Smooth muscle cell of the brain vasculature (primary cell): Measurements from ENCODE around the gene C11orf71.

Experiments
- DNase-seq: peaks from one replicate; pipeline ENCODE4 v3.0.0-alpha.2; 2012; ENCODE audit warnings: low read depth, low spot score

Gene C11orf71, protein sequence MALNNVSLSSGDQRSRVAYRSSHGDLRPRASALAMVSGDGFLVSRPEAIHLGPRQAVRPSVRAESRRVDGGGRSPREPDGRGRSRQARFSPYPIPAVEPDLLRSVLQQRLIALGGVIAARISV

DNA sequence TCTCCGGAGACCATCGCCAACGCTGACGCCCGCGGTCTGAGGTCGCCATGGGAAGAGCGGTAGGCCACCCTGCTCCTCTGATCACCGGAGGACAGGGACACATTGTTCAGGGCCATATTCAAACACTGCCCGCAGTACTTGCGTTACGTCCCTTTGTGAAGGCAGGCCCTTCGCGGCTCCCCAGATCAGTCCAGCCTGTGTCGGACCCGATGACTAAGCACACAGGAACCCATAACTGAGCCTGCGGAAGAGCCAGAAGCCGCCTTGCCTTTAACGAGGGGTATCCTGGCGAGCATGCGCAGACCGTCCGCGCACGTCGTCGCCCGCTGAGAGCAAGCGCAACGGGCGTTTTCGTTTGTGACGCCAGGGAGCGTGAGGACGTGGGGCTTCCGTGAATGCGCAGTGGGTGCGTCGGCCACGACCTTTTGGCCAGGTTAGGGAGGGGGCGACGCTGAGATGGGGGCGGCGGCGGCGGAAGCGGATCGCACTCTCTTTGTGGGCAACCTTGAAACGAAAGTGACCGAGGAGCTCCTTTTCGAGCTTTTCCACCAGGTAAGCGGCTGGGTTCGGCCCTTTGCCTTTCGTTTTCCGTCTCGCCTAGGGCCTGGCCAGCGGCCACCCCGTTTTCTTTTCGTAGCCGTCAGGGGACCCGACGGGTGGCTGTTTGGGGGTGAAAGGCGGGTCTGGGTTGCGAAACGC, at the start of gene C11orf71, which contains the start of gene RBM7:
TSS of gene C11orf71 (minus strand) at position 296 of the 699 bp plus-strand sequence. CDS start at position 116, 180 bp downstream.
TSS of gene RBM7 (plus strand) at position 451 of the 699 bp plus-strand sequence. CDS start at position 457, 6 bp downstream.
- DNase-seq: peak; percentile 94

DNA sequence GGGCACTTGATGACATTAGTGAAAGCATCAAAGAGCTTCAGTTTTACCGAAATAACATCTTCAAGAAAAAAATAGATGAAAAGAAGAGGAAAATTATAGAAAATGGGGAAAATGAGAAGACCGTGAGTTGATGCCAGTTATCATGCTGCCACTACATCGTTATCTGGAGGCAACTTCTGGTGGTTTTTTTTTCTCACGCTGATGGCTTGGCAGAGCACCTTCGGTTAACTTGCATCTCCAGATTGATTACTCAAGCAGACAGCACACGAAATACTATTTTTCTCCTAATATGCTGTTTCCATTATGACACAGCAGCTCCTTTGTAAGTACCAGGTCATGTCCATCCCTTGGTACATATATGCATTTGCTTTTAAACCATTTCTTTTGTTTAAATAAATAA, 49.5 kb upstream of the C11orf71 start:
- DNase-seq: no peak

DNA sequence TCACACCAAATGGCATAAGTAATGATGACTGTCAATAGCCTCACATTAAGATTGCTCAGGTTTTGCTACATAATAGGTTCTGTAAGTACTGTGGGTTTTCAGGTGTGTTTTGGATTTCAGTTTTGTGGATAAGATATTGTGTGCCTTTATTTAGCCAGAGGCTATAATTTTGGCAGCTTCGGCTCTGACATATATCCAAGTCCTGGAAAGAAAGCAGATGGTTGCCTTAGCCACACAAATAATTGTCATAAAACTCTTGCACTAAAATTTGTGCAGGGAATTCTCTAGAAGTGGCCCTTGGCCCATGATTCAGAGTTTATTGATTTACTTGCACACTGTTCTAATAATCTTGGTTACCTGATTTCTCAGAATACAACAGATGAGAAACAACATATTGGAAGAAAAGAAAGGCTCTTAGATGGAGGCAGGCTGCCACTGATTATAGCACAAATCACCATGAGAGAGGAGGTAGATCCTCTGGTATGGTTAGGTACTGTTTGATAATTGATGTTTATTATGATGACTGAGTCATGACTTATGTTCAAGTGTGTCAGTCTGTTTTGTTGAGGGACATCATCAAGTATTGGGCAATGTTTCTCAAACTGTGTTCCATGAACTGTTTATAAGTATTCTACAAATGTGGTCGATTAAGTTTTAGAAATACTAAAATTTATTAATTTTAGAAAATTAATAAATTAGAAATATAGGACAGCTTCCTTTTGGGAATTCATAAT, 48.6 kb upstream of the C11orf71 start:
- DNase-seq: no peak

DNA sequence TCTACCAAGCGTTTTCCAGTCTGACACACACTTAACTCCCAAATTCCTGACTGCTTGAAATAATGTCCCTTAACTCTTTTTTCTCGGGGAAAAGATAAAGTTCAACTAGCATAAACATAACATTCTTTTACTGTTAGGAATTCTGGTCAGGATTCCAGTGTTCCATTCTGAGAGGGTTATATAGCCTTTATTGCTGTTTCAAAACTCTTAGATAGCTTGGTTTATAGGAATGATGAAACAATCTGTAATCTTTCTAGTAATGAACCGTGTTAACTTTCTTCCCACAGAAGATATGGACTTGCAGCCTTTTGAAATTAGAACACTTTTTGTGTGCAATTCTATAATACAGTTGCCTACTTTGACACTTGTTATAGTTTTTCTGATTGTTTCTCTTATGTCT, 47.6 kb upstream of the C11orf71 start:
- DNase-seq: no peak

DNA sequence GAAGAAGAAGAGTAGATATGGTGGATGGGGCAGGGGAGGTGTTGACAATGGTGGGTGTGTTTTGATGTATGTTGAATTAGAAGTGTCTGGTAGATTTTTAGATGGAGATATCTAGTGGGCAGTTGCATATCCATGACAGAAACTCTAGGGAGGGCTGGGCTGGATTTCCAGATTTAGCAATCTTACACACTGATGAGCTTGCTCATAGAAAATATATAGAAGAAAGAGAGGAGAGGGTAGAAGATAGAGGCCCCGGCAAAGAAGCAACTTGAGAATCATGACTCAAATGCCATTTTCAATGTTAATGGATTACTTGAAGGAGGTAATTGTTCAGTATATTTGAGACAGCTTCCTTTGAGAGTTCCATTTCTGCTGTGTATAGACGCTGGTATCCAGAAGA, 47.1 kb upstream of the C11orf71 start:
- no peak for DNase-seq

DNA sequence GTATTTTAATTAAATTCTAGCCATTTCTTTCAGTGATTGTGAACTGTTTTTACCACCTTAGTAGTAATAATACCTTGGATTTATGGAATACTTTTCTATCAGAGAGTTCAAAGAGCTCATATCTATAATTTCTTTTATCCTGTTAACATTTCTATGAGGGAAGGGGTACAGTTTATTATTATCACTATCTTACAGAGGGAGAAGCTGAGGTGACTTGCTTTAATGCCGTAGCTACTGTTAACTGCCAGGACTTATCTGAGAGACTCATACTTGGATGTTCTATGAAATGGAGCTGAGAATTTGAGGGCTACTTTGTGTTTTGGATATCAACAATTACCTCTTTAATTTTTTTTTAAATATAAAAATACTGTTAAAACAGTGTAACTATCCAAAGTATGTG, 42.2 kb upstream of the C11orf71 start:
- DNase-seq: no peak

DNA sequence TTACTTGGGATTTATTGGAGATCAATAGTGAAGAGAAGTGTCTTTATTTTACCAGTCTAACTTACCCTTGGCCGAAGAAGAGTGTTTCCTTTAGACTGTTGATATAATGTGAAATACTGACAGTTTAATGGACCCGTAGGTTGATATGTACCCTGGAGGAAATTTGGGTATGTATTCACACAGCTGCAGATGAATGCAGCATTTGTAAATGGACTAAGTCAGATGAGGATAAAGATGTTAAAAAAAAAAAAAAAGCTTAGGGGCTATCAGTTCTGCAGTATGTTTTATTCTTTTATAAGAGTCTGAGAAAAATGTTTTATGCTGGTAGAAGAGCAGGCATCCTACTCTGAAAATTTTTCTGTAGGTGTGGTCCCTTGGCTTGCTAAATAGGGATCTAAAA, 41.6 kb upstream of the C11orf71 start:
- no peak for DNase-seq

DNA sequence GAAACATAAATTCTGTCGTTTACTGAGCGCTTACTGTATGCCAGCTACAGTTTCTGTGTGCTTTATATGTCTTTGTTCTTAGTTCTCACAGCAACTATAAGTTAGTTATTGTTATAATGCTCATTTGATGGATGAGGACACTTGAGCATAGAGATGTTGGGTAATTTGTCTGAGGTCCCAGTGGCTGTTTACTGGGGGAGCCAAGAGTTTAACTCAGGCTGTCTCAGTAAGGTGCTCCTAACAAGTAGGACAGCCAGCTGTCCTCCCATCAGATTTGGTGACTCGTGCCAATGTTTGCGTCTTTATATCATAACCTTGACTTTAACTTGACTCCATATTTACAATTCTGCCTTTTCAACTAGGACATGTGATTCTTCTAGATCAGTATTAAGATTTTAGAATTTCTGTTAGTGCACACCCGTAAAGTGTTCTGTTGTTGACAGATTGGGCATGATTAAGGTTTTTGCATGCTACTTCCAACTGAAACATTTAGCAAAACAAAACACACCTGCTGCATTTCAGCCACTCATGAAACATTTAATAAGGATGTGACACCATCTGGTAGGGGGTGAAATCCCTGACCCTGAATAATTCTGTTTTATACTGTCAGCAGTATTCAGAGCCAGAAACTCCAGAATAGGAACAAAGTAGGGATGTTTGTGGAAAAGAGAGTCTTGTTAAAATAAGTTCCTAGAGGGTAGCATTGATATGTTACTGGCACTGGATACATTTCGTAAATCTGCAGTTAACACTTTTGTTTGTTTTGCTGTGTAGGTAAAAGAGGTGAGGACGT, 40.9 kb upstream of the C11orf71 start:
- no peak for DNase-seq

DNA sequence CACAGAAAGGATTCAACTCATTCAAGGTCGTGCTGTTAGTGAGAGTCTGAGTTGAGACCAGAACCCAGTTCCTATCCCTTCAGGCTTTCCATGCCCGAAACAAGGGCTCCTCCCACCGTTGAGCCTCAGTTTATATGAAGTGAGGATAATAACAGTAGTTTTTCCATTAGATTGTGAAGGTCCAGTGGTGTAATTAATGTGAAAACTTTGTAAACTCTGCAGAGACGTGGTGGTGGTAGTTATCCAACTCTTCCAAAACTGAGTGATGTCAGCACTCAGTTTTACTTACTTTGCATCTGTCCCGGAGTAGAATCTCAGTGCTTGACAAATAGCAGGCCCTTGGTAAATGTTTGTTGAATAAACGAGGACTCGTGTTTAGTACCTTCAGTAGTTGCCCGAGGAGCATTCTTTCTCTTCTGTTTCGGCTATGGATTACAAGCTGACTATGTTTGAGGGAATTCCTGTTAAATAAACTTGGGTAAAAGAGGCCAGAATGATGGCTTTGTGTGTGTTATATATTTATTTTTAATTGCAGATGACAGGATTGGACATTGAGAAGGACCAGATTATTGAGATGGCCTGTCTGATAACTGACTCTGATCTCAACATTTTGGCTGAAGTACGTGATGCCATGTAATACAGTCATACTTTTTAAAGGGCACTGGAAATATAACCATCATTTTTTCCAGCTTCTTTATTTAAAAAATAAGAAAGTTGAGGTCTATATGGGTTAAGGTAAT, 40.0 kb upstream of the C11orf71 start:
- DNase-seq: no peak

DNA sequence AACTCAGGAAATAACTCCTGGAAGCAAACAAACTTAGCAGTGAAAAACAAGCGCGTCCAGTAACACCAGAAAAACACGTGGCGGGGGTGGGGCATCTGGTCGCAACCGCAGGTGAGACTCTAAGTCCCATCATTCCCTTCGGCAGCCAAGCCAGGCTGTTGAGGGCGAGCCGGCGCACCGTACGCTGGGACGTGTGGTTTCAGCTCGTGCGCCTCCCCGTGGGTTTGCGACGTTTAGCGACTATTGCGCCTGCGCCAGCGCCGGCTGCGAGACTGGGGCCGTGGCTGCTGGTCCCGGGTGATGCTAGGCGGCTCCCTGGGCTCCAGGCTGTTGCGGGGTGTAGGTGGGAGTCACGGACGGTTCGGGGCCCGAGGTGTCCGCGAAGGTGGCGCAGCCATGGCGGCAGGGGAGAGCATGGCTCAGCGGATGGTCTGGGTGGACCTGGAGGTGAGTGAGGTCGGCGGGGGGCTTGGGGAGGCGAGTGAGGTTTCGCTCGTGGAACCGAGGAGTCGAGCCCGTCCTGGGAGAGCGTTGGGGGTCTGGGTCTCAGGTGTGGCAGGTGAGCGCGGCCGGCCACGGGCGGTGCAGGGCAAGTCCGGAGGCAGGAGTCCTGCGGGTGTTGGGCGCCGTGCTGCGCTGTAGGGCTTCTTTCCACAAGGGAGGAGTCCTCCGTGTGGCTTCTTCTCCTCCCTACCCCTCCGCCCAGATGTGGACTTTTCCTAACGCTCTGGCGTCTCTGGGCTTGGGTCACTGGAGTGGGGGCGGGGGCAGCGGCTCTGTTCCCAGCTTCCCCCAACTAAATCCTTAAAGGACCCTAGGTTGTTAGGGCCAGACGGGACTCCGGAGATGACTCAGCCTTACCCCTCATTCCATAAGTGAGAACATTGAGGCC, 39.2 kb upstream of the C11orf71 start, which contains the start of gene REXO2:
TSS of gene REXO2 (plus strand) at position 239 of the 892 bp plus-strand sequence. CDS start at position 301, 62 bp downstream.
- DNase-seq: peak; percentile 77

DNA sequence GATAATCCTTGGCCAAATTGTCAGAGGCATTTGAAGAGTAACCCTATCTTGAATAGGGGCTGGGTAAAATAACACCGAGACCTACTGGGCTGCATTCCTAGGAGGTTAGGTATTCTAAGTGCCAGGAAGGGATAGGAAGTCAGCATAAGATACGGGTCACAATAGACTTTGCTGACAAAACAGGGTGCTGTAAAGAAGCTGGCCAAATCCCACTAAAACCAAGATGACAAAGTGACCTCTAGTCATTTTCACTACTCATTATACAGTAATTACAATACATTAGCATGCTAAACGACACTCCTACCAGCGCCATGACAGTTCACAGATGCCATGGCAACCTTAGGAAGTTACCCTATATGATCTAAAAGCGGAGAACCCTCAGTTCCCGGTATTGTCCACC, 38.0 kb upstream of the C11orf71 start:
- DNase-seq: no peak

DNA sequence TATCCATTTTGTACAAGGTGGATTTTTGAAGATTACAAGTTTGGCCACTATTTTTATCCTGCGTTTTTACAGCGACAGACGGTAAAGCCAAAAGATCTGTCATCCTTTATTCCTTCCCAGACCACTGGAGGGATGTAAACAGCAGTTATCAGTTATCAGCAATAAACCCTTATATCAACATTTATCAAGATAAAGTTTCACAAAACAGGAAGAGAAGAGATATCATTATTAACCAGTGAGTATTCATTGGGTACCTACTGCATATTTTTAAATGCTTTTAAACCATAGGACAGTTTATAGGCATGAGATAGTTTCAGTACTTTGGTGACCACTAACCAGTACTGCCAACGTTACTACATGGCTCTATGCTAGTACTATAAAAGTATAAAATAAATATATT, 33.1 kb upstream of the C11orf71 start:
- DNase-seq: no peak

DNA sequence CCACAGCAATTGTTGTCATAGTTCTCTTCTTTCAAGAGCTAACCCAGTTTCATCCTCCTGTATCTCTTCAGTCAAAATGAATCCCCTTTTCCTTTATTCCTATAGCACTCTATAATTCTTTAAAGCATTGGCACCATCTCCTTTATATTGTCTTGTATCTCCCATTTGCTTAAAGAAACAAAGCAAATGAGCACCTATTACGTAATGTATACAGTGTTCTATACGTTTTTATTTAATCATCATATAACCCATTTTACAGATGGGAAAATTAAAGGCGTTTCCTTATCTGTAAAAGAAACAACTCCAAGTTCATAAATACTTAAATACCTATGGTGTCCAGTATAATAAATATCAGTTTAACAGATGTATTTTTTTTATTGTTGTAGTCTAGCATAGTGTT, 32.6 kb upstream of the C11orf71 start:
- no peak for DNase-seq

DNA sequence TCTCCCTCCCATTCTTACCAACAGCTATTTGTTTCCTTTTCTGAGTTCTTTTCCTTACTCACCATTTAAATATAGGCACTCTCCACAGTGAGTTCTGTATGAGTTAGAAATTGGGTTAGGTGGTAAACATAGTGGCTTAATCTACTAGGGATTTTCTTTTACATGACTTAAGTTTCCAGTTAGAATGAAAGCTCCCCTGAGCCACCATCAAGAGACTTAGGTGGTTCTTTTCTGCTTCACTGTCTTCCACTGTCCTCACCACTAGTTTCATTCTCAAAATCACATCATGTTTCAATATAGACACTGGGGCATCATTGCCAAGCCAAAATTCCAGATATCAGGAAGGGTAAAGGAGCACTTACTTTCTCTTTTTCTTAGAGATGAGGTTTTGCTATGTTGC, 30.0 kb upstream of the C11orf71 start:
- no peak for DNase-seq

DNA sequence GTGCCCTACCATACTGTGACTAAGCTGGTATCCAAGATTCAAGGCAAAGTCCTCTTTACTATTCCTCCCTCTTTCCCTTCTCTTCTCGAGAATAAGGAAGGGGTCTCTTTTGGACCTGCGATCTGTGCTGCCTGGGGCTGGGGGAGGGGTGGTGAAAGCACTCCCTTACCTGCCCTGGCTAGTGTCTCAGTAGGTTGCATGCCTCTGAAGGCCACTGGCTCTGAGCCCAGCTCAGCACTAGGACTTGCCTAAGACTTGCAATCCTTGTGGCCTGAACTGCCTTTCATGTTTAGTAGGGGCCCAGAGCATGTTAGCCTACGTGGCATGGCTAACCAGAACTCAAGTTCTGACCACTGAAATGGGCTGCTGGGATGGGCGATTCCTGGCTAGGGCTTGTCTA, 26.0 kb upstream of the C11orf71 start:
- DNase-seq: no peak

DNA sequence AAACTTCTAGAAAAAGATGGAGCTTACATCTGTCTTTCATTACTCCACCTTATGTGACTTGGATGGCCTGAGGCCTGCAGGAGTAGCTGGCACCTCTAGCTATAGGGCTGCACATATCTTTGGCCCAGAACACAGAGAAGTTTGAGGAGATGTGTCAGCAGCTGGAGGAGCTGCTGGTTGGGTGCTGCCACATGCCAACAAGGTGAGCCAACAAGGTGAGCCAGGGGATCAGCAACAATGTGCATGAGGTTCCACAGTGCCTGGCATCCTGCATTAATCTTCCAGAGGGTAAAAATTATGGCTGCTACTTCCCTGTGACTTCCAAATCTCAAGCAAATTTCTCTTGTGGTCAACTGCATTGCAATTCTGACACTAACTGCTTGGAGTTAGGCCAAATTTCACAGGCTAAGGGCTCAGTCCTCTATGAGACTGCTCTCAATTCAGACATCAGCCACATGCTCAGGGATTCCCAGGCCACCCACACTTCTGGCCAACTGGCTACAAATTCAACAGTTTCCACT, 16.2 kb upstream of the C11orf71 start:
- DNase-seq: no peak

DNA sequence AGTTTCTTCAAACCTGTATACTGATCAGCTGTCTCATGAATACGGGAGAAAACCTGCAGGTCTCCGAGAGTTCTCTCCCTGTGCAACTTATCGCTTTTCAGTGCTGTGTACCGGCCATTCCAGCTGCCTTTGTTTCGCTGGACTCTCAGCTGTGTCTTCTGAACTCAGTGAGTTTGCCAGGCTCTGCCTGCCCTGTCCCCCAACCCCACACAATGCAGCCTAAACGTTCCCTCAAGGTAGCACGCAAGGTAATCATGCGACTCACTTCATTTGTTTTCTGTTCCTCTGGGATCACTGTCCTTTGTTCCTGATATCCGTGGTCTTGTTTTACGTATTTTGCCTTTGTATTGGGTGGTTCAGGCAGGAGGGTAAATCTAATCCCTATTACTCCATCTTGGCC, 13.6 kb upstream of the C11orf71 start:
- no peak for DNase-seq

DNA sequence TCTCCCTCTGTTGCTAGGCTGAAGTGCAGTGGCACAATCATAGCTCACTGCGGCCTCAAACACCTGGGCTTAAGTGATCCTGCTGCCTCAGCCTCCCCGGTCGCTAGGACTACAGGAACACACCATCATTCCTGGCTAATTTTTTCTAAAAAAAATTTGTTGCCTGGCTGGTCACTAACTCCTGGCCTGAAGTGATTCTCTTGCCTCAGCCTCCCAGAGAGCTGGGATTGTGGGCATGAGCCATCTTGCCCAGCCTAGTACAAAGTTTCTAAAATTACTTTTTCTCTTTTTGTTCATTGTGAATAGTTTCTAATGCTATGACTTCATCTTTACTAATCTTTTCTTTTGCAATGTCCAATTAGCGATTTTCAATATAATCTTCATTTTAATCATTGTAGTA, 12.6 kb upstream of the C11orf71 start:
- DNase-seq: no peak

DNA sequence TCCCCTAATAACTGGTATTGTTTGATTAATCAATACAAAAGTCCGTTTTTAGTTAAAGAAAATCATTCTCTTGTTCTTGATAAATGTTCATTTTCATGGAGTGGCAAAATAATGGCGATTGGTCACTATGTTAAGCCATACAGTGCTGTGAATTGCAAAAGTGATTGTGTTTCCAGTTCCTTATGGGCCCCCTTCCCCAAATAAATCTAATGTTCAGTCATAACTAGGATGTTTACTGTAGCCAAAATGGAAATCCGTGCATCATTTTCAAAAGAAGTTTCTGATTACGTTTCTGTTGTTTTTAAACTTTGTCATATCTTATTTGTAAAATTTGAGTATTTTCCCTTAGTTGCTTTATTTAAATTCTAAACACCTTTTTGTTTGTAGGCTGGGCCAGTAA, 1.0 kb upstream of the C11orf71 start:
- no peak for DNase-seq

DNA sequence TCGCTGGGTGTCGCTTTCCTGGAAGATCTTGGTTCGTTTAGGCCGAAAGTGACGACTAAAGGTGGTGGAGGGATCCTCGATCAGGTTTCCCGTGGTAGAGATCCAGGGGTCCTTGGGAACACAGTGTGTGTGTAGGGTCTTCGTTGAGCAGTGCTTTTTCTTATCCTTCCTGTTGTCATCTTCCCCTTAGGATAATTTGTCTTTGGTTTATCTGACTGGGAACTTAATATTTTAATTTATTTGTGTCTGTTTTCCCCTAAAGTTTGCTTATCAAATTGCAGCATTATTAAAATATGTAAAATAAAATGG, 558 bp upstream of the C11orf71 start:
- DNase-seq: no peak
